Inferior parietal cortex (tissue), 1 donor: ENCODE data around the gene SLC31A2.

Experiments used
- DNase-seq: peaks from one replicate; pipeline ENCODE4 v3.0.0-alpha.2; 2016; ENCODE audit errors: extremely low spot score

Gene SLC31A2

GRCh38 chr9:113186137-113186755 lies 35.4 kb downstream of the SLC31A2 start:
- DNase-seq = no peak

- DNase-seq = no peak
Measured at GRCh38 chr9:113187929-113188595, 37.3 kb downstream of the SLC31A2 start.

GRCh38 chr9:113192455-113192854 lies 41.6 kb downstream of the SLC31A2 start:
- DNase-seq = no peak

GRCh38 chr9:113199683-113200329 lies 49.0 kb downstream of the SLC31A2 start:
- DNase-seq = no peak

- DNase-seq = no peak
Measured at GRCh38 chr9:113205432-113205831, 54.6 kb downstream of the SLC31A2 start.

- no peak for DNase-seq
Measured at GRCh38 chr9:113205861-113206260, 55.1 kb downstream of the SLC31A2 start.

GRCh38 chr9:113210815-113211214 lies 60.0 kb downstream of the SLC31A2 start:
- DNase-seq = no peak
